ENCODE data around the gene SLC16A8.

Gene SLC16A8

GRCh38 chr22:38132136-38132535 is 48.2 kb upstream of the SLC16A8 start:
- DNase-seq (ENCODE audit: low read depth in 1 of 2, low spot score in 1 of 2), result no peak
- Histone ChIP-seq H3K4me3 (replicated peaks; ENCODE audit: insufficient read depth, low read length) (no peak overlapping the region), H3K27ac (replicated peaks) (no peak overlapping the region), H3K27me3 (ENCODE audit: insufficient read depth, poor library complexity, severe bottlenecking) (no peaks in the 10 kb centered on the region)
- TF ChIP-seq POLR2AphosphoS5 (IDR thresholded peaks at IDR 0.05; ENCODE audit: low read depth), result no peak

GRCh38 chr22:38131399-38131798 is 47.4 kb upstream of the SLC16A8 start:
- Histone ChIP-seq H3K27ac (replicated peaks) (no peak overlapping the region), H3K27me3 (ENCODE audit: insufficient read depth, poor library complexity, severe bottlenecking) (no peaks in the 10 kb centered on the region), H3K4me3 (replicated peaks; ENCODE audit: insufficient read depth, low read length) (no peak overlapping the region)
- TF ChIP-seq REST (IDR thresholded peaks at IDR 0.05; ENCODE audit: insufficient replicate concordance, low read depth) (no peak), CTCF (IDR thresholded peaks at IDR 0.05; ENCODE audit: insufficient read depth, low read length) (no peak), POLR2AphosphoS5 (IDR thresholded peaks at IDR 0.05; ENCODE audit: low read depth) (no peak), GABPA (IDR thresholded peaks at IDR 0.05; ENCODE audit: low read depth) (no peak), SPI1 (IDR thresholded peaks at IDR 0.05; ENCODE audit: borderline replicate concordance, low read depth) (no peak)
- DNase-seq (ENCODE audit: low read depth in 1 of 2, low spot score in 1 of 2), result no peak

GRCh38 chr22:38129856-38130255 is 45.9 kb upstream of the SLC16A8 start:
- no peak for DNase-seq (ENCODE audit: low read depth in 1 of 2, low spot score in 1 of 2)
- H3K4me3 ChIP-seq (replicated peaks; ENCODE audit: insufficient read depth, low read length), result no peak overlapping the region
- TF ChIP-seq POLR2AphosphoS5 (IDR thresholded peaks at IDR 0.05; ENCODE audit: low read depth), result no peak
- TF ChIP-seq REST (IDR thresholded peaks at IDR 0.05; ENCODE audit: insufficient replicate concordance, low read depth), result no peak
- no peak for TF ChIP-seq SPI1 (IDR thresholded peaks at IDR 0.05; ENCODE audit: borderline replicate concordance, low read depth)
- no peak for TF ChIP-seq GABPA (IDR thresholded peaks at IDR 0.05; ENCODE audit: low read depth)
- no peak for TF ChIP-seq CTCF (IDR thresholded peaks at IDR 0.05; ENCODE audit: insufficient read depth, low read length)
- no peaks in the 10 kb centered on the region for H3K27me3 ChIP-seq (ENCODE audit: insufficient read depth, poor library complexity, severe bottlenecking)
- no peak overlapping the region for H3K27ac ChIP-seq (replicated peaks)

GRCh38 chr22:38129021-38129420 is 45.0 kb upstream of the SLC16A8 start:
- no peak overlapping the region for H3K4me3 ChIP-seq (replicated peaks; ENCODE audit: insufficient read depth, low read length)
- no peak overlapping the region for H3K27ac ChIP-seq (replicated peaks)
- no peak for TF ChIP-seq SPI1 (IDR thresholded peaks at IDR 0.05; ENCODE audit: borderline replicate concordance, low read depth)
- no peak for TF ChIP-seq GABPA (IDR thresholded peaks at IDR 0.05; ENCODE audit: low read depth)
- no peak for TF ChIP-seq POLR2AphosphoS5 (IDR thresholded peaks at IDR 0.05; ENCODE audit: low read depth)
- TF ChIP-seq CTCF (IDR thresholded peaks at IDR 0.05; ENCODE audit: insufficient read depth, low read length), result no peak
- TF ChIP-seq REST (IDR thresholded peaks at IDR 0.05; ENCODE audit: insufficient replicate concordance, low read depth), result no peak
- no peaks in the 10 kb centered on the region for H3K27me3 ChIP-seq (ENCODE audit: insufficient read depth, poor library complexity, severe bottlenecking)
- DNase-seq (ENCODE audit: low read depth in 1 of 2, low spot score in 1 of 2), result no peak
